ENCODE results near the gene TMEM198. TPM values are rescaled to one million over a fixed set of nuclear protein-coding genes. Genes with fewer than 3 reads are reported as not detected.

TMEM198 gene
- total RNA-seq, 1 donor from 2014 or later, result 1.4 TPM

DNA sequence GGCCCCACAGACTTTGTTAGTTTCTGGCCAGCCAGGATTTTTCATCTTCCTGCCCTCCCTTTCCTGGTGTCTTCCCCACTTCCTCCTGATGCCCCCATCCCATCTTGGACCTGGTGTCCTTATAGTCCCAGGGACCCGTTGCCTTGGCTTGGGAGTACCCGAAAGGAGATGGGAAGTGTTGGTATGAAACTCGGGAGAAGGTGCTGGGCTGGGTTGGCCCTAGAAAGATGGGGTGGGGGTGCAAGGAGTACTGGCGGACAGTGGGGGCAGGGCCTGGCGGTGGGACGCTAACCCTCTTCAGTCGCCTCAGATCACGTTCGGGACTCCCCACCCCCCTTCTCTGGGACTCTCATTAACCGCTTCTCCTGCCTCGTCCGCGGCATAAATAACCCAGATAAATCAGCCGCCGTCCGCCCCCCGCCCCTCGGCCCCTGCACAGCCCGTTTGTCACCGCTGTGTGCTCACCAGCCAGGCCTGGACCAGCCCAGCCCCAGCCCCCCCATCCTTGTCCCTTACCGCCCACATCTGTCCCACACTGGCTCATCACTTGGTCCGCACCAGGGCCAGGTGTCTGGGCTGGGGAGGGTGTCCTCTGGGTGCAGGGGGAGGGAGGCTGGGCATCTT lies 33.2 kb upstream of the TMEM198 start:
- no peaks in the 10 kb centered on the region for H3K9me3 ChIP-seq
- DNase-seq (no peak), ATAC-seq (no peak)
- no peak overlapping the region for H3K4me3 ChIP-seq
- H3K4me1 ChIP-seq, result peaks cover 16% of the 10 kb centered on the region
- peaks cover 17% of the 10 kb centered on the region for H3K36me3 ChIP-seq
- H3K27ac ChIP-seq, result no peak overlapping the region
- no peak for TF ChIP-seq CTCF (IDR thresholded peaks at IDR 0.05)
- H3K27me3 ChIP-seq (ENCODE audit: low read depth), result peaks cover 65% of the 10 kb centered on the region
- intact Hi-C loops (cut with DNase I), result no loop called here

DNA sequence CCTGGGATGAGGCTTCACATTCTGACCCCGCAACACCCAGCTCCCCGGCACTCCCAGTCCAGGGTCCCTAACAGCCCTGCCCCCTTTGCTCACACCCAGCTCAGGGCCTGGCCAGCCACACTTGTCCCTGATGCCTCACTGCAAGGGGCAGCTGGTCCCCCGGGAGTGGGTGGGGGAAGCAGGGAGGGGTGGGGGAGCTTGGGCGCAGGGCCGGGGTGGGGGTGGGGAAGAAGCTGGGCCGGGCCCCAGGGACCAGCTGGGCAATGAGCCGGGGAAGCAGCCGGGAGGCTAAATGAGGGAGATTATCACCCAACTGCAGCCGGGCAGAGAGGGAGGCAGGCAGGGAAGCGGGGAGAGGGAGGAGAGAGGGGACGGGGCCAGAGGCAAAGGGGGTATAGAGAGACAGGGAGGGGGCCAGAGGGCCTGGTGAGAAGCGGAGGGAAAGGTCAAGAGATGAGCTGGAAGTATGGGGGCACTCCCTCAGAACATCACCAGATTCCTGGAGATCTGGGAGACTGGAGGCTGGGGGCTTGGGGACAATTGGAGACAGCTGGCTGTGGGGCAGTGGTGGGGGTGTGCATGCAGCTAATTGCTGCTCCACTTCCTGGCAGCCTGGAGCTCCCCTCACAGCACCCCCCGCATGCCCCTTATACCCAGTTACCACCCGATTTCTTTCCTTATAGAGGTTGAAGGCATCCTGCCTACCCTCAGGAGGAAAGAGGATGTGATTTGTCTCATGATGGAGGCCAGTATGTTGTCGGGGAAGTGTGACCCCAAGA lies 32.1 kb upstream of the TMEM198 start:
- DNase-seq (no peak), ATAC-seq (no peak)
- H3K27ac ChIP-seq, result no peak overlapping the region
- H3K4me3 ChIP-seq, result no peak overlapping the region
- intact Hi-C loops (cut with DNase I), result no loop called here
- H3K27me3 ChIP-seq (ENCODE audit: low read depth), result peaks cover 76% of the 10 kb centered on the region
- H3K36me3 ChIP-seq, result peaks cover 6% of the 10 kb centered on the region
- H3K9me3 ChIP-seq, result no peaks in the 10 kb centered on the region
- no peak for TF ChIP-seq CTCF (IDR thresholded peaks at IDR 0.05)
- H3K4me1 ChIP-seq, result peaks cover 16% of the 10 kb centered on the region

DNA sequence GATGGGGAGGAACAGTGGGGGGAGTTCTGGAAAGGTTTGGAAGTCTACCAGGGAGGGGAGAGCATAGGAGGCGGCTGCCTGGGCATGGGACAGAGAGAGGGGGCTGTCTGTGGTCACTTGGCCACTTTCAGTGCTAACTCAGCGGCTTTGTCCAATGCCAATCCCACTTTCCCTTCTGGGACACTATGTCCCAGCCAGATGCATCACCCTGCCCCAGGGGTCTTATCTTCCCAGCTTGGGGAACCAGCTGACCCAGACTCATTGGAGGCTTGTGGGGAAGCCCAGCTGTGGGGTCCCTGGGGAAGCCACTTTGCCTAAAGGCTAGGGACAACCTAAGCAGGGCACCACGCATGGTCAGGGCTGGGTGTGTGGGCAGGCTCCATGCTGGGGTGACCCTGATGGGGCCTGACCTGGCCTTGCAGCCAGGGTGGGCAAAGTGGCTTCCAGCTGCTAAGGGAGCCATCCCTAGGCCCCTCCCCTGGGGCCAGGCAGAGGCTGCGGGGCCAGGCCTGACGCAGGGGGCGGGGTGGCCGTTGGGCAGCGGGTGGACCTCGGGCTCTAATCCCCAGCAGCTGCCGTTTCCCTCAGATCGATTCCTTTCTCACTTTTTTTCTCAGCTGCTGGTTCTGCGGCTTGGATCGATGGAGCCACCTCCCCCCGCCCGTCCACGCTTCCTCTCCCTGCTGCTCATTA lies 31.2 kb upstream of the TMEM198 start:
- no peak for TF ChIP-seq CTCF (IDR thresholded peaks at IDR 0.05)
- Histone ChIP-seq H3K36me3 (no peaks in the 10 kb centered on the region), H3K27ac (no peak overlapping the region), H3K4me3 (no peak overlapping the region), H3K4me1 (peaks cover 16% of the 10 kb centered on the region), H3K9me3 (no peaks in the 10 kb centered on the region), H3K27me3 (ENCODE audit: low read depth) (peaks cover 85% of the 10 kb centered on the region)
- intact Hi-C loops (cut with DNase I), result no loop called here
- ATAC-seq (no peak), DNase-seq (no peak)

- no peak for ATAC-seq
- Histone ChIP-seq H3K9me3 (no peaks in the 10 kb centered on the region), H3K27me3 (ENCODE audit: low read depth) (peaks cover 85% of the 10 kb centered on the region), H3K4me3 (no peak overlapping the region), H3K27ac (no peak overlapping the region), H3K36me3 (no peaks in the 10 kb centered on the region), H3K4me1 (peaks cover 16% of the 10 kb centered on the region)
- no peak for TF ChIP-seq CTCF (IDR thresholded peaks at IDR 0.05)
- DNase-seq, result no peak
- intact Hi-C loops (cut with DNase I), result no loop called here
Measured at GRCh38 chr2:219513787-219514186, 30.0 kb upstream of the TMEM198 start.

DNA sequence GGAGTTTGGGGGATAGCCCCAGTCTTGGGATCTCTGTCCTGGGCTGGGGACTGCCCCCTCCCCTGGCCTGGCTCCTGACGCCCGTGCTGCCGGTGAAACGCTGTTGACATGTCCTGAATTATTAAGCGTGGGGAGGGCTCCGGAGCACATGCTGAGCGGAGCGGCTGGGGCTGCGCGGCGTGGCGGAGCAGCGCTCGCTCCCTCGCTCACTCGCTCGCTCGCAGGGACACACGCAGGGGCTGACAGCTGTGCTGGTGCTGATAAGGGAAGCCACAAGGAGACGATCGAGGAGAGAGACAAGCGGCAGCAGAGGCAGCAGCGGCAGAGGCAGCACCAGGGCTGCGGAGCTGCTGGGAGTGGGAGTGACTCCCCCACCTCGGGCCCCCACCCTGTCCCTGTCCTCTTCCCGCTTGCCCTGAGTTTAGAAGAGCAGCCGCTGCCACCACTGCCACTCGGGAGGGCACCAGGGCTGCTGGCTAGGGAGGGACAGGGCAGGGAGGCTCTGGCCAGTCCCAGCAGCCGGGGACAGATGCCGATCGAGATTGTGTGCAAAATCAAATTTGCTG lies 29.5 kb upstream of the TMEM198 start, which contains the start of gene ASIC4:
ASIC4 (plus strand) TSS at position 287 of the 566 bp plus-strand sequence; CDS start at position 530, 243 bp downstream.
- ATAC-seq (peak in 1 of 2 donors; percentile 3), DNase-seq (no peak)
- Histone ChIP-seq H3K9me3 (no peaks in the 10 kb centered on the region), H3K27ac (no peak within 1 kb of the TSS), H3K27me3 (ENCODE audit: low read depth) (peaks cover 81% of the 10 kb centered on the region), H3K4me3 (no peak within 1 kb of the TSS), H3K36me3 (no peaks in the 10 kb centered on the region), H3K4me1 (peaks cover 12% of the 10 kb centered on the region)
- intact Hi-C loops (cut with DNase I), result no loop called here
- no peak for TF ChIP-seq CTCF (IDR thresholded peaks at IDR 0.05)

All from lower lobe of right lung (tissue), 2 donors.